Neural cell (in vitro differentiated cells): ENCODE results near the gene WDR49. TPM values are rescaled to one million over a fixed set of nuclear protein-coding genes. Genes with fewer than 3 reads are reported as not detected.

ENCODE experiments used
- H2AFZ ChIP-seq: fragments of 200-600, 300-800 bp; sonication (generic), shearing (Covaris generic); 2 replicates; pipeline ENCODE4 v1.6.0; 2014; ENCODE audit warnings: low read depth, mild to moderate bottlenecking, antibody characterized with exemption, low read length, moderate library complexity
- H3F3A ChIP-seq: fragments of 200-600 bp; shearing (Covaris generic); 2 replicates; pipeline ENCODE4 v1.6.1; 2016; ENCODE audit warnings: mild to moderate bottlenecking, moderate library complexity, mixed read lengths, antibody characterized with exemption, low read length; ENCODE audit not compliant: insufficient read depth, poor library complexity, severe bottlenecking
- H3K27ac ChIP-seq: fragments of 200-600, 300-800 bp; sonication (generic), shearing (Covaris generic); 2 replicates; pipeline ENCODE4 v1.5.1; 2014; ENCODE audit warnings: mild to moderate bottlenecking, low read length, moderate library complexity
- H3K27me3 ChIP-seq: fragments of 300-800, 200-600 bp; sonication (generic), shearing (Covaris generic); 2 replicates; pipeline ENCODE4 v1.6.0; 2014; ENCODE audit warnings: mild to moderate bottlenecking, low read depth, low read length, moderate library complexity; ENCODE audit not compliant: insufficient read depth
- H3K36me3 ChIP-seq: fragments of 300-800, 200-600 bp; sonication (generic), shearing (Covaris generic); 2 replicates; pipeline ENCODE4 v1.5.1; 2014; ENCODE audit warnings: mild to moderate bottlenecking, antibody characterized with exemption, low read length, moderate library complexity; ENCODE audit not compliant: insufficient read depth
- H3K4me2 ChIP-seq: fragments of 300-800, 200-600 bp; sonication (generic), shearing (Covaris generic); 2 replicates; pipeline ENCODE4 v1.6.0; 2014; ENCODE audit warnings: mild to moderate bottlenecking, low read length
- H3K4me3 ChIP-seq: fragments of 300-800, 200-600 bp; sonication (generic), shearing (Covaris generic); 2 replicates; pipeline ENCODE4 v1.5.1; 2014; ENCODE audit warnings: mild to moderate bottlenecking, low read length, moderate library complexity
- H3K79me2 ChIP-seq: fragments of 200-600 bp; shearing (Covaris generic); replicated peaks from 2 replicates; pipeline ENCODE4 v1.6.0; 2014; ENCODE audit warnings: mild to moderate bottlenecking, low read length, moderate library complexity; ENCODE audit not compliant: insufficient read depth
- H3K9ac ChIP-seq: fragments of 300-800, 200-600 bp; sonication (generic), shearing (Covaris generic); 2 replicates; pipeline ENCODE4 v1.6.1; 2016; ENCODE audit warnings: mild to moderate bottlenecking, low read length, mixed read lengths
- H3K9me2 ChIP-seq: fragments of 200-600 bp; shearing (Covaris generic); 2 replicates; pipeline ENCODE4 v1.6.1; 2016; ENCODE audit warnings: mild to moderate bottlenecking, low read length, mixed read lengths; ENCODE audit not compliant: insufficient read depth
- H3K9me3 ChIP-seq: fragments of 200-600, 300-800 bp; sonication (generic), shearing (Covaris generic); 2 replicates; pipeline ENCODE4 v1.6.1; 2016; ENCODE audit warnings: mild to moderate bottlenecking, mixed run types, low read length, moderate library complexity, mixed read lengths
- H4K20me1 ChIP-seq: fragments of 200-600 bp; shearing (Covaris generic); 2 replicates; pipeline ENCODE4 v1.6.1; 2016; ENCODE audit warnings: mild to moderate bottlenecking, mixed run types; ENCODE audit not compliant: insufficient read depth
- EP300 ChIP-seq: fragments of 450-650 bp; conservative IDR thresholded peaks from 2 replicates; pipeline ENCODE4 v1.6.1; 2014; ENCODE audit warnings: antibody characterized with exemption, mild to moderate bottlenecking, moderate library complexity; ENCODE audit not compliant: poor library complexity, severe bottlenecking
- EZH2 ChIP-seq: fragments of 200-600, 300-800 bp; shearing (Covaris generic), sonication (generic); IDR thresholded peaks from 2 replicates; pipeline ENCODE4 v1.6.1; 2014; ENCODE audit warnings: antibody characterized with exemption, low read length, borderline replicate concordance, mild to moderate bottlenecking; ENCODE audit not compliant: insufficient read depth, poor library complexity, severe bottlenecking
- MXI1 ChIP-seq: fragments of 450-650 bp; conservative IDR thresholded peaks from 2 replicates; pipeline ENCODE4 v1.6.1; 2014; ENCODE audit warnings: antibody characterized with exemption, mild to moderate bottlenecking; ENCODE audit not compliant: poor library complexity, severe bottlenecking
- POLR2AphosphoS5 ChIP-seq: IDR thresholded peaks from 2 replicates; pipeline ENCODE4 v1.6.1; 2012
- RAD21 ChIP-seq: fragments of 450-650 bp; conservative IDR thresholded peaks from 2 replicates; pipeline ENCODE4 v1.6.1; 2014; ENCODE audit warnings: antibody characterized with exemption, mild to moderate bottlenecking, moderate library complexity
- REST ChIP-seq: IDR thresholded peaks from 2 replicates; pipeline ENCODE4 v1.6.1; 2012; ENCODE audit warnings: borderline replicate concordance
- SMC3 ChIP-seq: fragments of 450-650 bp; conservative IDR thresholded peaks from 2 replicates; pipeline ENCODE4 v1.6.1; 2014; ENCODE audit warnings: antibody characterized with exemption, mild to moderate bottlenecking, moderate library complexity; ENCODE audit not compliant: poor library complexity
- TAF1 ChIP-seq: IDR thresholded peaks from 2 replicates; pipeline ENCODE4 v1.6.1; 2012; ENCODE audit warnings: low read depth
- polyA plus RNA-seq: library from polyadenylated mRNA; depleted of rRNA; stranded (reverse); fragments of >200 nt; gene quantifications from 2 replicates; pipeline ENCODE4 v1.2.3, GENCODE V29; 2014
- TF ChIP-seq, protein P1 (sequence below): fragments of 450-650 bp; IDR thresholded peaks from 2 replicates; pipeline ENCODE4 v1.5.1; 2014; ENCODE audit warnings: antibody characterized with exemption, mild to moderate bottlenecking, moderate library complexity; ENCODE audit not compliant: poor library complexity, severe bottlenecking

WDR49 gene
- polyA plus RNA-seq, 1 donor from 2014 or later, result 1.1 TPM

- no peak overlapping the region for H3K4me3 ChIP-seq
These were observed 22.1 kb upstream of the WDR49 start for GRCh38 chr3:167675848-167676247.

DNA sequence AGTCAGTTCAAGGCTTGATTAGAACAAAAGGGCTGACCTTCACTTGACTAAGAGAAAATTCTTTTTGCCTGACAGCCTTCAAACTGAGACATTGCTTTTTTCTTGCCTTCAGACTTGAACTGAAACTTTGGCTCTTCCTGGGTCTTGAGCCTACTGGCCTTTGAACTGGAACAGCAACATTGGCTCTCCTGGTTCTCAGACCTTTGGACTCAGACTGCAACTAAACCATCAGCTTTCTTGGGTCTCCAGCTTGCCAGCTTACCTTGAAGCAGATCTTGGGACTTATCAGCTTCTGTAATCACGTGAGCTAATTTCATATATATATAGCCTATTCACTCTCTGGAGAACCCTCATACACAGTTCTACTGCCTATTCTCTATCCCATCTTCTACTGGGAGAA, 19.5 kb upstream of the WDR49 start:
- Histone ChIP-seq H3K27ac (no peak overlapping the region), H3K9me3 (no peaks in the 10 kb centered on the region), H3F3A (no peaks in the 10 kb centered on the region), H2AFZ (no peak overlapping the region), H3K9me2 (no peaks in the 10 kb centered on the region), H3K9ac (no peak overlapping the region), H3K4me2 (no peak overlapping the region), H3K27me3 (no peaks in the 10 kb centered on the region), H3K36me3 (peaks cover 3% of the 10 kb centered on the region), H3K79me2 (no peaks in the 10 kb centered on the region), H3K4me3 (no peak overlapping the region), H4K20me1 (no peaks in the 10 kb centered on the region)
- TF ChIP-seq, protein P1, sequence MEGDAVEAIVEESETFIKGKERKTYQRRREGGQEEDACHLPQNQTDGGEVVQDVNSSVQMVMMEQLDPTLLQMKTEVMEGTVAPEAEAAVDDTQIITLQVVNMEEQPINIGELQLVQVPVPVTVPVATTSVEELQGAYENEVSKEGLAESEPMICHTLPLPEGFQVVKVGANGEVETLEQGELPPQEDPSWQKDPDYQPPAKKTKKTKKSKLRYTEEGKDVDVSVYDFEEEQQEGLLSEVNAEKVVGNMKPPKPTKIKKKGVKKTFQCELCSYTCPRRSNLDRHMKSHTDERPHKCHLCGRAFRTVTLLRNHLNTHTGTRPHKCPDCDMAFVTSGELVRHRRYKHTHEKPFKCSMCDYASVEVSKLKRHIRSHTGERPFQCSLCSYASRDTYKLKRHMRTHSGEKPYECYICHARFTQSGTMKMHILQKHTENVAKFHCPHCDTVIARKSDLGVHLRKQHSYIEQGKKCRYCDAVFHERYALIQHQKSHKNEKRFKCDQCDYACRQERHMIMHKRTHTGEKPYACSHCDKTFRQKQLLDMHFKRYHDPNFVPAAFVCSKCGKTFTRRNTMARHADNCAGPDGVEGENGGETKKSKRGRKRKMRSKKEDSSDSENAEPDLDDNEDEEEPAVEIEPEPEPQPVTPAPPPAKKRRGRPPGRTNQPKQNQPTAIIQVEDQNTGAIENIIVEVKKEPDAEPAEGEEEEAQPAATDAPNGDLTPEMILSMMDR, result no peak
- TF ChIP-seq REST, result no peak
- no peak for TF ChIP-seq EZH2
- no peak for TF ChIP-seq MXI1
- no peak for TF ChIP-seq EP300
- no peak for TF ChIP-seq SMC3
- TF ChIP-seq POLR2AphosphoS5, result no peak
- no peak for TF ChIP-seq TAF1

More at GRCh38 chr3:167675848-167676247, 22.1 kb upstream of the WDR49 start:
- no peaks in the 10 kb centered on the region for H3K9me3 ChIP-seq
- H3K27me3 ChIP-seq, result no peaks in the 10 kb centered on the region
- H3K9me2 ChIP-seq, result no peaks in the 10 kb centered on the region
- H3K36me3 ChIP-seq, result peaks cover 3% of the 10 kb centered on the region
- H3K79me2 ChIP-seq, result no peaks in the 10 kb centered on the region
- no peaks in the 10 kb centered on the region for H3F3A ChIP-seq
- H3K4me2 ChIP-seq, result no peak overlapping the region
- no peak overlapping the region for H3K9ac ChIP-seq
- no peak overlapping the region for H2AFZ ChIP-seq
- no peak overlapping the region for H3K27ac ChIP-seq
- no peaks in the 10 kb centered on the region for H4K20me1 ChIP-seq
- TF ChIP-seq MXI1 (no peak), POLR2AphosphoS5 (no peak), RAD21 (no peak), EP300 (no peak), SMC3 (no peak), TAF1 (no peak), EZH2 (no peak), REST (no peak)
- TF ChIP-seq, protein P1, result no peak
